Colonic mucosa (tissue), 4 donors: ENCODE results near the gene TMC6. TPM values are rescaled to one million over a fixed set of nuclear protein-coding genes. Genes with fewer than 3 reads are reported as not detected.

ENCODE experiments used
- DNase-seq: peaks from one replicate; pipeline ENCODE4 v3.0.0-alpha.2; 2020
- H3K27ac ChIP-seq: fragments of 200-600 bp; one replicate; pipeline ENCODE4 v1.8.0; 2021
- H3K27me3 ChIP-seq: fragments of 200-600 bp; one replicate; pipeline ENCODE4 v1.8.0; 2021
- H3K36me3 ChIP-seq: fragments of 200-600 bp; one replicate; pipeline ENCODE4 v1.8.0; 2021
- H3K4me1 ChIP-seq: fragments of 200-600 bp; one replicate; pipeline ENCODE4 v1.8.0; 2021; ENCODE audit warnings: mild to moderate bottlenecking
- H3K4me3 ChIP-seq: fragments of 200-600 bp; one replicate; pipeline ENCODE4 v1.8.0; 2021
- H3K9ac ChIP-seq, 2 donors: one replicate each; pipeline ENCODE4 v1.7.0; 2013; ENCODE audit warnings: control low read depth in 2 of 2, low read depth in 2 of 2, low read length in 2 of 2
- H3K9me3 ChIP-seq: fragments of 200-600 bp; one replicate; pipeline ENCODE4 v1.8.0; 2021
- intact Hi-C: fragments of 100-400 bp; cut with DNase I; formaldehyde crosslinking; loops from one replicate; pipeline ENCODE4 v1.14.1; 2022
- total RNA-seq, 2 donors: library from RNA; stranded (reverse); fragmentation: NEBNext Ultra II Directional in 1 of 2; extraction: Animal tissue kit (Norgen Biotek cat#: 25700) in 1 of 2; gene quantifications; one replicate each; pipeline ENCODE4 v1.2.1, GENCODE V29; 2021
- TF ChIP-seq, protein P1 (sequence below): fragments of 200-600 bp; IDR thresholded peaks from one replicate; pipeline ENCODE4 v1.8.0; 2022; ENCODE audit warnings: antibody characterized with exemption, mild to moderate bottlenecking
- donor health status: healthy.
- donor health status: DM: no; HTN: no; CAD: no.
- donor health status: DM: no; HTN: no; CAD: no.

TMC6 gene
- total RNA-seq, 2 donors from 2014 or later, result 108 to 159 TPM

DNA sequence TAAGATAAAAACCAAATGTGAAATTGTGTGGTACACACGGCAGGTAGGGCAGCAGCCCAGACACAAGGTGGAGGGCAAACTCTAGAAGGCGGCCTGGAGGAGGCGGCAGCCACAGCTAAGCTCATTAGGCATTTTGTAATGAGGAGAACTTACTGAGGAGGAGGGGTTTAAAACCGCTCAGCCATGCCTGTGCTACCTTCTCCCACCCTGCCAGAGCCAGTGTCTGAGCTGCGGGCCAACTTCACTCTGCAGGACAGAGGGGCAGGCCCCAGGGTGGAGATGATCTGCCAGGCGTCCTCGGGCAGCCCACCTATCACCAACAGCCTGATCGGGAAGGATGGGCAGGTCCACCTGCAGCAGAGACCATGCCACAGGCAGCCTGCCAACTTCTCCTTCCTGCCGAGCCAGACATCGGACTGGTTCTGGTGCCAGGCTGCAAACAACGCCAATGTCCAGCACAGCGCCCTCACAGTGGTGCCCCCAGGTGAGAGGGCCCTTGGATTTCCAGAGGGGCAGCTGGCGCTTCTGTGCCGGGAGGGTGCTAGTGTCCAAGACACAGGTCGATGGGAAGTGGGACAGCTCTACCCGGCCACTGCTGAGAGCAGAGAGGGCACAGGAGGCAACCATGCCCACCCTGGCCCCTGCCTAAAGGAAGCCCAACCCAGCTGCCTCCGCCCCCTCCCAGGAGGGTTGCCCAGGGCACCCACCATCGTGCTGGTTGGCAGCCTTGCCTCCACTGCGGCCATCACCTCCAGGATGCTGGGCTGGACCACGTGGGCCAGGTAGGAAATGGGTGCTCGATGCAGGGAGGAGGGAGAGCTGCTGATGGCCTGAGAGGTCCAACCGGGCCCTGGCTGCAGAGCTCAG lies 35.6 kb upstream of the TMC6 start:
- no peak for DNase-seq
- H3K9me3 ChIP-seq, result no peaks in the 10 kb centered on the region
- no peaks in the 10 kb centered on the region for H3K27me3 ChIP-seq
- no peak overlapping the region for H3K27ac ChIP-seq
- intact Hi-C loops, result no loop called here
- no peaks in the 10 kb centered on the region for H3K36me3 ChIP-seq
- H3K9ac ChIP-seq, result no peak overlapping the region
- TF ChIP-seq, protein P1, sequence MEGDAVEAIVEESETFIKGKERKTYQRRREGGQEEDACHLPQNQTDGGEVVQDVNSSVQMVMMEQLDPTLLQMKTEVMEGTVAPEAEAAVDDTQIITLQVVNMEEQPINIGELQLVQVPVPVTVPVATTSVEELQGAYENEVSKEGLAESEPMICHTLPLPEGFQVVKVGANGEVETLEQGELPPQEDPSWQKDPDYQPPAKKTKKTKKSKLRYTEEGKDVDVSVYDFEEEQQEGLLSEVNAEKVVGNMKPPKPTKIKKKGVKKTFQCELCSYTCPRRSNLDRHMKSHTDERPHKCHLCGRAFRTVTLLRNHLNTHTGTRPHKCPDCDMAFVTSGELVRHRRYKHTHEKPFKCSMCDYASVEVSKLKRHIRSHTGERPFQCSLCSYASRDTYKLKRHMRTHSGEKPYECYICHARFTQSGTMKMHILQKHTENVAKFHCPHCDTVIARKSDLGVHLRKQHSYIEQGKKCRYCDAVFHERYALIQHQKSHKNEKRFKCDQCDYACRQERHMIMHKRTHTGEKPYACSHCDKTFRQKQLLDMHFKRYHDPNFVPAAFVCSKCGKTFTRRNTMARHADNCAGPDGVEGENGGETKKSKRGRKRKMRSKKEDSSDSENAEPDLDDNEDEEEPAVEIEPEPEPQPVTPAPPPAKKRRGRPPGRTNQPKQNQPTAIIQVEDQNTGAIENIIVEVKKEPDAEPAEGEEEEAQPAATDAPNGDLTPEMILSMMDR, result no peak
- H3K4me1 ChIP-seq, result no peaks in the 10 kb centered on the region
- no peak overlapping the region for H3K4me3 ChIP-seq

DNA sequence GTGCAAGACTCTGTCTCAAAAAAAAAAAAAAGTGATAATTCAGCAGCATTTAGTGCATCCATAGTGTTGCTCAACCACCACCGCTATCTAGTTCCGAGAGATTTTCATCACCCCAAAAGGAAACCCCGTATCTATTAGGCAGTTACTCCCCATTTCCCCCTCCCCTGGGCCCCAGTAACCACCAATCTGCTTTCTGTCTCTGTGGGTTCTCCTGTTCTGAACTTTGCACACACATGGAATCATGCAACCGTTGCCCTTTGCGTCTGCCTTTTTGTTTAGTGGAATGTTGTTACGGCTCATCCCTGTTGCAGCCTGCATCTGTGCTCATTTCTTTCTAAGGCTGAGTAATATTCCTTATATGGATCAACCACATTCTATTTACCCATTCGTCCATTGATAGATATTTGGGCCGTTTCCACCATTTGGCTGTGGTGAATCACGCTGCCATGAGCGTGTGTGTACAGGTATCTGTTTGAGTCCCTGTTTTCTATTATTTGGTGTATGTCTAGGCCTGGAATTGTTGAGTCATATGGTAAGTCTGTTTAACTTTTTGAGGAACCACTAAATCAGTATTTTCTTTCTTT lies 31.1 kb upstream of the TMC6 start:
- no peak overlapping the region for H3K27ac ChIP-seq
- no peak overlapping the region for H3K4me3 ChIP-seq
- peaks cover 4% of the 10 kb centered on the region for H3K4me1 ChIP-seq
- no peak for DNase-seq
- H3K9ac ChIP-seq, result no peak overlapping the region
- intact Hi-C loops, result no loop called here
- H3K36me3 ChIP-seq, result no peaks in the 10 kb centered on the region
- no peaks in the 10 kb centered on the region for H3K9me3 ChIP-seq
- TF ChIP-seq, protein P1, result no peak
- no peaks in the 10 kb centered on the region for H3K27me3 ChIP-seq

DNA sequence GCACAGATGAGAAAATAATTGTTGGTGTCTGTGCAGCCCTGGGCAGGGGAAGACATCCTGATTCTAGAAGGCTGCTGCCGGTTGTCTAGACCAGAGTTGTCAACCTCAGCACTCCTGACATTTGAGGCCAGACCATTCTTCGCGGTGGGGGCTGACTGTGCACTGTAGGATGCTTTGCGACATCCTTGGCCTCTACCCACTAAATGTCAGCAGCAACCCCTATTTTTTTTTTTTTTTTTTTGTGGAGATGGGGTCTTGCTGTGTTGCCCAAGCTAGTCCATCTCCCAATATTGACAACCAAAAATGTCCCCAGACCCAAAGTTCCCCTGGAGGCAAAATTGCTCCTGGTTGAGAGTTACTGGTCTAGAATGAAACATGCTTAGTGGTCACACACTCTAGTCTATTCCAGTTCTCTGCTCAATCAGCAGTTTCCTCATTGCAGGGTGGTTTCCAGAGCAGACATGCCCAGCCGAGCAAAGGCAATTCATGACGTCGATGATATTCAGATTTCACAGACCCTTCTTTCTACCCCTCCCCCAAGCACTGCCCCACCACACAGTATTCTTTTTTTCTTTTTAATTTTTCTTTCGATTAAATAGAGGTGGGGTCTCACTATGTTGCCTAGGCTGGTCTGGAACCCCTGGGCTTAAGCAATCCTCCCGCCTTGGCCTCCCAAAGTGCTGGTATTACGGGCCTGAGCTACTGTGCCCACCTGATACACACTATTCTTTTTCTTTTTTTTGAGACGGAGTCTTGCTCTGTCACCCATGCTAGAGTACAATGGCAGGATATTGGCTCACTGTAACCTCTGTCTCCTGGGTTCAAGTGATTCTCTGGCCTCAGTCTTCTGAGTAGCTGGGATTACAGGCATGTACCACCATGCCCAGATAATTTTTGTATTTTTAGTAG lies 26.6 kb upstream of the TMC6 start:
- intact Hi-C loops, result no loop called here
- peak; percentile 68 for DNase-seq
- H3K4me1 ChIP-seq, result peaks cover 4% of the 10 kb centered on the region
- no peak overlapping the region for H3K4me3 ChIP-seq
- H3K9ac ChIP-seq, result peak overlapping the region in 1 of 2 donors; percentile 55
- H3K27ac ChIP-seq, result peak overlapping the region; percentile 47
- TF ChIP-seq, protein P1, result no peak
- no peaks in the 10 kb centered on the region for H3K27me3 ChIP-seq
- H3K36me3 ChIP-seq, result no peaks in the 10 kb centered on the region
- no peaks in the 10 kb centered on the region for H3K9me3 ChIP-seq

DNA sequence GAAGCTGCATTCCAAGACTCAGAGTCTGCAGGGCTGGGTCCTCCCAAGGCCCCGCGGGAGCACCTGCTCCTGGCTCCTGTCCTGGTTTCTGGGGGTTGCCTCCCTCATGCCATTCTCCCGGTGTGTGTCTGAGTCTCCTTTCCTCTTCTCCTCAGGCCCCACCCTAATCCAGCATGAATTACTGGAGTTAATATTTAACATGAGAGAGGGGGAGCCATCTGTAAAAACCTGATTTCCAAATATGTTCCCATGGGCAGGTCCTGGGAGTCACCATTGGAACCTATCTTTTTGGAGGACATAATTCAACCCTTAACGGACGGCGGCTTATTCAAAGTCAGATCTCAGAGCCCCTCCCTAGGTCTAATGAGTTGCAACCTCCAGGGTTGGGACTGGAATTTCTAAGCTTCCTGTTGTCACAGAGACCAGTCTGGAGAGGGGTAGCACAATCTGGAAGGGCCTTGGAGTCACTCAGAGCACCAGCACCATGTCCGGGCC lies 23.0 kb upstream of the TMC6 start:
- Histone ChIP-seq H3K27ac (peak overlapping the region; percentile 84), H3K27me3 (no peaks in the 10 kb centered on the region), H3K36me3 (no peaks in the 10 kb centered on the region), H3K4me1 (peaks cover 7% of the 10 kb centered on the region), H3K4me3 (no peak overlapping the region), H3K9ac (peak overlapping the region; percentile 35 to 68), H3K9me3 (no peaks in the 10 kb centered on the region)
- DNase-seq, result peak; percentile 89
- TF ChIP-seq, protein P1, result no peak
- intact Hi-C loops, result no loop called here
